Gastroesophageal sphincter (tissue), 3 donors: Measurements from ENCODE around the gene HS3ST6.

Source experiments
- CTCF ChIP-seq, 4 experiments: fragments of 200-600 bp in 2 of 4; fragments of 450-650 bp in 2 of 4; sonication (generic) in 1 of 4; IDR thresholded peaks; one replicate each; pipeline ENCODE4 v1.5.1; 2017 to 2019; ENCODE audit warnings: antibody characterized with exemption in 4 of 4, mild to moderate bottlenecking in 2 of 4, moderate library complexity in 2 of 4
- EP300 ChIP-seq: sonication (generic); formaldehyde crosslinking; IDR thresholded peaks from one replicate; pipeline ENCODE4 v1.6.1; 2017; ENCODE audit warnings: antibody characterized with exemption, mild to moderate bottlenecking
- POLR2A ChIP-seq, 2 donors: fragments of 450-650 bp; IDR thresholded peaks; one replicate each; pipeline ENCODE4 v1.6.1; 2017; ENCODE audit warnings: antibody characterized with exemption in 2 of 2, mild to moderate bottlenecking in 2 of 2, moderate library complexity in 1 of 2
- POLR2AphosphoS5 ChIP-seq: sonication (generic); formaldehyde crosslinking; IDR thresholded peaks from one replicate; pipeline ENCODE4 v1.6.1; 2017; ENCODE audit warnings: antibody characterized with exemption

GRCh38 chr16:1903845-1904840, 14.1 kb downstream of the HS3ST6 start:
- no peak for TF ChIP-seq POLR2A (IDR thresholded peaks at IDR 0.05)
- no peak for TF ChIP-seq CTCF (IDR thresholded peaks at IDR 0.05)
- TF ChIP-seq EP300 = no peak
- no peak for TF ChIP-seq POLR2AphosphoS5
